HG03159 (cell line): ENCODE data around the gene CRTC2.
"Not testable (repeated sequence)": the region's sequence is repeated elsewhere in the genome, so short reads cannot be mapped to it uniquely, and the experiment has no call there.

Source experiments
- ATAC-seq: cut with Tn5 transposase; IDR thresholded peaks from one replicate; pipeline ENCODE4 v1.9.1; 2021; ENCODE audit warnings: mild to moderate bottlenecking, moderate library complexity; ENCODE audit not compliant: unreplicated experiment

CRTC2 gene

GRCh38 chr1:153929981-153930948 lies 28.1 kb downstream of the CRTC2 start:
- ATAC-seq: no peak

DNA sequence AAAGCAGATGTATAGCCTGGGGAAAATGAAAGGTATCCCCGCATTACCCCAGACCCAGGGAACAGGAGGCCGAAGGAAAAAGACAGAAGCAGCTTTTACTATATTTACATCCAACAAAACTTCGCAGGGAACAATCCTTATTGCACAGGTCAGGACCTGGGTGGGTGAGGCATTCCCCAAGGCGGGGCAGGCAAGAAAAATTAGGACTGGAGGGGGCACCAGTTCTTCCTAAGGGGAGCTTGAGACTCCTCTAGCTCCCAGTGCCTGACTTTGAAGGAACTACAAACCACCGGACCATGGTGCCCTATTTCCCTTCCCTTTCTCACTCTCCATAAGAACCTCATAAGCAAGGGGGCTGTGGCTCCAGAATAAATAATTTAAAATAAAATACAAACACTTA lies 29.0 kb downstream of the CRTC2 start:
- no peak for ATAC-seq

- no peak for ATAC-seq
These were observed 29.5 kb downstream of the CRTC2 start for GRCh38 chr1:153928791-153929341.

GRCh38 chr1:153928245-153928644 lies 30.2 kb downstream of the CRTC2 start:
- no peak for ATAC-seq

DNA sequence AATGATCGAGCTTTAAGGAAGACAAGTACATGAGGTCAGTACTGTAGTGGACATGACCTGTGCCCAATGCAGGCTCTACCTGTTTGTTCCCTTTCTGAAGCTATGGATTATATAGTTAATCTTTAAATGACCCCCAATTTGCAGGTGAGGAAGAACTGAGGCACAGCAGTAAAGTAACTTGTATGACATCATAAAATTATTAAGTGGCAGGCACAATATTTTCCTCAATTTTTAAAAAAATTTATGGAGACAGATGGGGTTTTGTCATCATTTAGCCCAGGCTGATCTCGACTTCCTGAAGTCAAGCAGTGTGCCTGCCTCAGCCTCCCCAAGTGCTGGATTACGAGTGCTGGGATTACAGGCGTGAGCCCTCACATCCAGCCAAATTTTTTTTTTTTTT lies 32.0 kb downstream of the CRTC2 start:
- no peak for ATAC-seq

- peak; percentile 91 for ATAC-seq
These were observed 35.2 kb downstream of the CRTC2 start, which contains the start of gene GATAD2B for GRCh38 chr1:153922972-153923925. TSS of gene GATAD2B (minus strand) at chr1:153922972. CDS start at chr1:153828347, 94,625 bp downstream.

DNA sequence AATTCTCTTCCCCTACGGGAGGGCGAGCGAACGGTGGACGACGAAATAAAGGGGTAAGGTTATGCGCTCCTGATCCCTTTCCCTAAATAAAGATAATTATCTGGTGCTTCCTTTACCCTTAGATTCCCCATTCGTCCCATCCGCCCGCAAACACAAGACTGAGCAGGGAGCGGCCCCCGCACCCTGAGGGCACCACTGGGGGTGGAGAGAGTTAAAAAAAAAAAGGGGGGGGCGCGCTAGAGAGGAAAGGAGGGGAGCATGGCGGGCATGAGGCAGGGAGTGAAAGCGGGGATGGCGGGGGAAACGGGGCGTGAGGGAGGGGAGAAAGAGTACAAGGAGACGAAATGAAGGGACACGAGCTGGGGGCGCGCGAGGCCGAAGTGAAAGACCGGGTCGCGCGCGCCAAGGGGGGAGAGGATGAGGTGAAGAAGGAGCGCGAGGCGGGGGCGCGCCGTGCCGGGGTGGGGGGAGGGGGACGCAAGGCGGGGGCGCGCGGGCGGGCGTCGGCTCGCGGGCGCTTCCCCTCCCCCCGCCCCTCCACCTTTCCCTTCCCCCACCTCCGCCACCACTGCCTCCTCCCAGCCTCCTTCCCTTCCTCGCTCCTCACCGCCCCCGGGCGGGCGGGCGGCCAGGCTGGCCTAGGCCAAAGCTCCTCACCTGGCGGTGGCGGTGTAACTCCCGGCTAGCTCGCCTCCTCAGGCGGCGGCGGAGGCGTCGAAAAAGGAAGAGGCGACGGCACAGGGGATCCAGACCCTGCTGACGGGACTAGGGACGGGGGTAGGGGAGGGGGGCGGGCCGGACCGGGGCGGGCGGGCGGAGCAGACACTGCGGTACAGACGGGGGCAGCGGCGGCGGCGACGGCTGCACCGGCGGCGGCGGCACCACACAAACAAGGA lies 36.1 kb downstream of the CRTC2 start:
- peak; percentile 28 for ATAC-seq

DNA sequence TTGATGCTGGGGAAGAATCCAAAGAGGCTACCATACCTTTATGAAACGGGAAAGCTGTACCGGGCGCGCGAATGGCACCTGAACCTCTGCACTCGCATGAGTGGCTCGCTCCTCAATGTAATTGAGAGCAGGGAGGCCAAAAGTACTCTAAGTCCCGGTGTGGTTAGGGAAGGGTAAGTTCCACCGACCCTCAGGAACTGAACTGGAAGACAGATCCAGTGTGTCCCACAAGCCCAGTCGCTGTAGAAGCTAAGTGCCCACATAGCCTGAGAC lies 36.7 kb downstream of the CRTC2 start:
- ATAC-seq: no peak

DNA sequence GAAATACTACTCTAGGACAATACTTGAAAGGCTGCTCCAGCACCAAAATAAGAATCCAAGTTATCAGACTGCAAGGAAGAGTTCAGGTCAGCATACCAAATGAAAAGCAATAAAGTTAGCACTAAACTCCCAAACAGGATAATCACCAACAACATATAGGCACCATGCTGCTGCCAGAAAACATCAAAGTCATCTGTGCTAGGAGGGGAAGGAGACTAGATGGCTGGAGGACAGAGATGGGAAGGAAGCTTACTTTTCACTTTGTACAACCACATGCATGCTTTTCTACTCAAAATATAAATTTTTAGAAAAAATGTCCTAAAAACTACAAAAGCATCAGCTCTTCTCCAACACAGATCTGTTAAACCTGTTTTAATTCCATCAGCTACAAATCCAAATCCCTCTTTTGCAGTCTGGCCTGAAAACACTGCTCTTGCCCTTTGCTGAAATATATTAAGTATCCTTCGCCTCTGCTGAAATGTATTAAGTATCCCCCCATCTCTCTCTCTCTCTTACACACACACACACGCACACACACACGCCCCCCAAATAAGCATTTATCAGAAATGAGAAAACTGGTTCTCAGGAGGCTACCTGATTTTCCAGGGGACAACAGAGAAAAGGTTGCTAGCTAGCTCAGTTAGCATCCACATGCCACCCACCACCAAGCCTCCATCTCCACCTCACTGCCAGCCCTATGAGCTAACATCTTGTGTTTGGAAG lies 37.2 kb downstream of the CRTC2 start:
- ATAC-seq: no peak

DNA sequence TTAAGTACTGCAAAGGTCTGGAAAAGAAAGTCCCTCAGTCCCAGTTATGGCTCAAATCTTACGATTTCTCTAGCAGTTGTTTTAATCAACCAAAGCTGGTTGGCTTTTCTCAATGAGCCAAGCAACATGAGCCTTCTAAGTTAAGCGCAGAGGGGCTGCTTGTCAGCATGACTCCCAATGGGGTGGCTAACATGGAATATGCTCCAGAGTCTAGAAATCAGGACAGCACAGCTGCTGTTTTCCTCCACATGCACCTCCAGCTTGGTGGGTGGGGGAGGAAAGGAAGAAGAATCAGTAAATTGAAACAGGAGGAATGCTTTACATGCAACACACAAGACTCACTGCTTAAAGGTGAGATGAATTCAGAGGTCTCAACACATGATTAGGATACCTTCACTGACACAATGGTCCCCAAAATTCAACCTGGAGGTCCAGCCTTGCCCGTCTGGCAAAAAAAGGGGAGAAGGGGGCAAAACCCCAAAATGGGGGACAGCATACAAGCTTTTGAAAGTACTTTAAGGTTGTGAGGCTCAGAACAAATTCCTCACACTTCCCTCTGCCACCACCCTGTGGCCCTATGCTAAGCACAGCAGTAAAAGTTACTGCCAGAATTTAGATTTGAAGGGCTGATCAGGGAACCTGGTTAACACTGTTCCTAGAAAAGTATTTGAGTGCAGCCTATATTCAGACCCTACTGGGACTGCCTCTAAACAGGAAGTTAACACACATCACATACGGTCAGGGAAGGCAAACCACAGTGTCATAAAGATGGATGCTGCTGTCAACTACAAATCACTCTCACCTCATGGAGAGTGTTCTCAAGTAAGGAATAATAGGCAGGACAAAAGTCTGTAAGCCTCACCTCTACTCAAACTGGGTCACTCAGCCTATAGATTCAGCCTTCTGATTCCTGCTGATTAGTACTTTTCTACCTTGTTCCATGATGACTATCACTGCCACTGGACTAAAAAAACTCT lies 38.2 kb downstream of the CRTC2 start:
- ATAC-seq: no peak

- no peak for ATAC-seq
These were observed 42.1 kb downstream of the CRTC2 start for GRCh38 chr1:153916297-153916696.

- ATAC-seq: no peak
These were observed 46.1 kb downstream of the CRTC2 start for GRCh38 chr1:153912349-153912748.

DNA sequence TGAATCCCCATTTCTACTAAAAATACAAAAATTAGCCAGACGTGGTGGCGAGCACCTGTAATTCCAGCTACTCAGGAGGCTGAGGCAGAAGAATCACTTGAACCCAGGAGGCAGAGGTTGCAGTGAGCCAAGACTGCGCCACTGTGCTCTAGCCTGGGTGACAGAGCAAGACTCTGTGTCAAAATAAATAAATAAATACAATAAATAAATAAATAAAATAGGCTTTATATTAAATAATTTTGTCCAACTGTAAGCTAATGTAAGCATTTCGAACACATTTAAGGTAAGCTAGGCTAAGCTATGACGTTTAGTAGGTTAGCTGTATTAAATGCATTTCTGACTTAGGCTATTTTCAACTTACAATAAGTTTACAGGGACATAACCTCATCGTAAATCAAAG lies 47.9 kb downstream of the CRTC2 start:
- ATAC-seq: not testable (repeated sequence)

DNA sequence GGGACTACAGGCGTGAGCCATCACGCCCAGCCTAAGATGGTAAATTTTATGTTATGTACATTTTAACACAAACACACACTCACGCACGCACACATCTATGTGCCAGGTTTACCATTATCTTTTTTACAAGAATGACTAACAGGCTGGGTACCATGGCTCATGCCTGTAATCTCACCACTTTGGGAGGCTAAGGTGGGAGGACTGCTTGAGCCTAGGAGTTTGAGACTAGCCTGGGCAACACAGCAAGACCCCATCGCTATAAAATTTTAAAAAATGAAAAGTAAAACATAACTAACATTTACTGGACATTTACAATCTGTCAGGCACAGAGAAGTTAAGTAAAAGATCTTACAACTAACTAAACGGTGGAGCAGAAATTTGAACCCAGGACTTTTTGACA lies 50.3 kb downstream of the CRTC2 start:
- no peak for ATAC-seq

GRCh38 chr1:153907134-153907533 lies 51.3 kb downstream of the CRTC2 start:
- ATAC-seq: no peak

DNA sequence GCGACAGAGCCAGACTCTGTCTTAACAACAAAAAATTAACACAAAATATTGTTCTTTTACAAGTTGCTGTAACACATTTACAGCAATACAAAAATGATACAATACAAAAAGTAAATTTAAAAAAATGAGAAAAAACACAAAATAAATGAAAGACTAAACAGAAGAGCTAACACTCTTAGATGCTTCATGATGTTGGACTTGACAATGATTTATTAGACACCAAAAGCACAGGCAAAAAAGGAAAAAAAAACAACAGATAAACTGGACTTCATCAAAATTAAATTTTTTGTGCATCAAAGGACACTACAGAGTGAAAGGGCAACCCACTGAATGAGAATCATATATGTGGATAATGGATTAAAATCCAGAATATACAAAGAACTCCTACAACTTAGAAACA lies 52.0 kb downstream of the CRTC2 start:
- ATAC-seq: no peak

- not testable (repeated sequence) for ATAC-seq
These were observed 52.5 kb downstream of the CRTC2 start for GRCh38 chr1:153905908-153906307.

DNA sequence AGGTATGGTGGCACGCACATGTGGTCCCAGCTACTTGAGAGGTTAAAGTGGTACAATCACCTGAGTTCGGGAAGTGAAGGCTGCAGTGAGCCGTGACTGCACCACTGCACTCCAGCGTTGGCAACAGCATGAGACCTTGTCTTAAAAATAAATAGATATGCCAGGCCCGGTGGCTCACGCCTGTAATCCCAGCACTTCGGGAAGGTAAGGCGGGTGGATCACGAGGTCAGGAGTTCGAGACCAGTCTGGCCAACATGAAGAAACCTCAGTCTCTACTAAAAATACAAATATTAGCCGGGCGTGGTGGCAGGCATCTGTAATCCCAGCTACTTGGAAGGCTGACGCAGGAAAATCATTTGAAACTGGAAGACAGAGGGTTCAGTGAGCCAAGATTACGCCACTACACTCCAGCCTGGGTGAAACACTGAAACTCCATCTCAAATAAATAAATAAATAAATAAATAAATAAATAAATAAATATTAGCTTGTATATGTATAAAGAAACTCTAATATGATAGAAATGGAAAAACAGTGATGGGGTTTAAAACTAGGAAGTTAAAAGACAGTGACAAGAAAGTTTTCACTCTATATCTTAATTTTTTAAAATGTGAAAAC lies 54.5 kb downstream of the CRTC2 start:
- no peak for ATAC-seq
